Epithelial cell of esophagus (primary cell): ENCODE results near the gene IGSF11.
"Not testable (repeated sequence)": the region's sequence is repeated elsewhere in the genome, so short reads cannot be mapped to it uniquely, and the experiment has no call there.

Source experiments
- DNase-seq: peaks from one replicate; pipeline ENCODE4 v3.0.0; 2010; ENCODE audit warnings: low read depth
- H3K4me3 ChIP-seq: 2 replicates; pipeline ENCODE4 v1.5.1; 2011; ENCODE audit warnings: mild to moderate bottlenecking, low read length, control low read depth
- CTCF ChIP-seq: IDR thresholded peaks from 2 replicates; pipeline ENCODE4 v1.5.1; 2011; ENCODE audit warnings: low read depth, mild to moderate bottlenecking, low read length, control low read depth, inconsistent platforms; ENCODE audit not compliant: insufficient read depth; ENCODE audit errors: missing control alignments

The IGSF11 gene

GRCh38 chr3:118886708-118887107 lies 147.9 kb downstream of the IGSF11 start:
- no peak for DNase-seq
- no peak overlapping the region for H3K4me3 ChIP-seq
- TF ChIP-seq CTCF = no peak

DNA sequence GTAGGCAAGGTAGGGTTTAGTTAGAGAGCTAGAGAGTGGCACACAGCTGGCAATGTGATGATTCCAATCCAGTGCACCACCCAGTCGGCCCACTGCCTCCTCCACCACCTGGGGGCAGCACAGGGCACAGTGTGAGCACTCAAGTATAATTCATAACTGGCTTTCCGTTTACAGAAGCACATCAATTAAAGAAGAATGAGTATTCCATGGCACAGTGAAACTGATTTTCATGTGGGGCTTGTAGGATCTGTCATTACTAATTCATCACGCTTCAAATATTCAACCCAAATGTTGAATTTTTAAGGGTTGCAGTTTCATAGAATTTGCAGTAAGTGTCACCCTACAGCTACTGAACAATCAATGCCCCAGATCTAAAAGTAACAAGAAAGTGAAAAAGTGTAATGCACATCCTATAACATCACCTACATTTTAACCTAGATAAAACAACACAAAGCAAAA lies 149.9 kb downstream of the IGSF11 start:
- H3K4me3 ChIP-seq = no peak overlapping the region
- peak; percentile 96 for TF ChIP-seq CTCF
- peak; percentile 71 for DNase-seq

GRCh38 chr3:118882353-118882947 lies 152.2 kb downstream of the IGSF11 start:
- H3K4me3 ChIP-seq = no peak overlapping the region
- peak; percentile 72 for DNase-seq
- TF ChIP-seq CTCF = peak; percentile 79

GRCh38 chr3:118868051-118868450 lies 166.6 kb downstream of the IGSF11 start:
- no peak for DNase-seq
- no peak overlapping the region for H3K4me3 ChIP-seq
- no peak for TF ChIP-seq CTCF

DNA sequence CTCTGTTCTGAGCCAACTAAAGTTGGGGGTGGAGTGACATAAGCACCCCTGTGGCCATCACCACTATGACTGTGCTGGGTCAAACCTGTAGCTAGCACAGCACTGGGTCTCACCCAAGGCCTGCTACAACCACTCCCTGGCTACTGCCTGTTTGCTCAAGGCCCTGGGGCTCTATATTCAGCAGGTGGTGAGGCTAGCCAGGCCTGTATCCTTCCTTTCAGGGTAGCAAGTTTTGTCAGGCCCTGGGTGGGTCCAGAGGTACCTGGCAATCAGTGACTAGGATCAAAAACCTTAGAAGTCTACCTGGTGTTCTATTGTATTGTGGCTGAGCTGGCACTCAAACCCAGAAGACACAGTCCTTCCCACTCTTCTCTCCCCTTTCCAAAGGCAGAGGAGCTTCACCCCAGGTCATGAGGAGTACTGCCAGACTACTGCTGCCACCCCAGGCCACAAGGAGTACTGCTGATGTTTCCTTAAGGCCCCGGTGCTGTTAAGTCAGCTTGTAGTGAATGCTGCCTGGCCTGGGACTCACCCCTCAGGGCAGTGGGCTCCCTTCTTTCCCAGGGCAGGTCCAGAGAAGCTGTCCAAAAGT lies 170.8 kb downstream of the IGSF11 start:
- peak; percentile 44 for TF ChIP-seq CTCF
- no peak overlapping the region for H3K4me3 ChIP-seq
- peak; percentile 39 for DNase-seq

DNA sequence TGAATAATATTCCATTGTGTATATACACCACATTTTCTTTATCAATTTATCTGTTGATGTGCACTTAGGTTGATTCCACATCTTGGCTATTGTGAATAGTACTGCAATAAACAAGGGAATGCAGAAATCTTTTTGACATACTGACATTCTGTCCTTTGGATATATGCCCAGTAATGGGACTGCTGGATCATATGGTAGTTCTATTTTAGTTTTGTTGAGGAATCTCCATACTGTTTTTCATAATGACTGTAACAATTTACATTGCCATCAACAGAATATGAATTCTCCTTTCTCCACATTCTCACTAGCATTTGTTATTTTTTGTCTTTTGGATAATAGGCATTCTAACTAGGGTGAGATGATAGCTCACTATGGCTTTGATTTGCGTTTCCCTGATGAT lies 174.7 kb downstream of the IGSF11 start:
- TF ChIP-seq CTCF = no peak
- H3K4me3 ChIP-seq = no peak overlapping the region
- no peak for DNase-seq

DNA sequence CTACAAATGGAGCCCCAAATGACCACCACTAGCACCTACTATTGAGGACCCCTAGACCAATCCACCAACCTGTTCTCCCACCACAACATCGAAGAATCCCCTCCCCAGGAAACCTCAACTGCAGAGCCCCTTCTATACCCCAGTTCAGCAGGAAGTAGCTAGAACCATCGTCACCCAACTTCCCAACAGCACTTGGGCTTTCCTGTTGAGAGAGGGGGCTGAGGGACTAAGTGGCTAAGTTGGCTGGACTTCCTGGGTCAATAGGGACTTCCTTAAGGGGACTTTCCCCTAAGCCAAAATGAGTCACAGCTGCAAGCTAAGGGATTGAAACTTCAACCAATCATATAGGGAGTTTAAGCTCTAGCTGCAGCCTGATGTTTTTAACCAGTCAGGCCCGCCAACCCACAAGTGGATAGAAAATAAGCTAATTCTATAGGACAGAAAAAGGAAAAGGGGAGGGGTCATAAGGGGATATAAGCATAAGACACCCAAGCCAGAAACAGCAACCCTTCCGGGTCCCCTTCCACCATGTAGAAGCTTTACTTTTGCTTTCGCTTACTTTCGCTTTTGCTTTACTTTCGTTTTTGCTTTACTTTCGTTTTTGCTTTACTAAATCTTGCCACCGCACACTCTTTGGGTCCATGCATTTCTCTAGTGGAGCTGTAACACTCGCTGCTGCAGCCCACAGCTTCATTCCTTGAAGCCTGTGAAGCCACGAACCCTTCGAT lies 183.0 kb downstream of the IGSF11 start:
- H3K4me3 ChIP-seq, DNase-seq: not testable (repeated sequence)
